ENCODE results near the gene PODN. TPM values are rescaled to one million over a fixed set of nuclear protein-coding genes. Genes with fewer than 3 reads are reported as not detected.

Gene PODN
- total RNA-seq, 1 experiment from 2014 or later: 0.17 TPM

DNA sequence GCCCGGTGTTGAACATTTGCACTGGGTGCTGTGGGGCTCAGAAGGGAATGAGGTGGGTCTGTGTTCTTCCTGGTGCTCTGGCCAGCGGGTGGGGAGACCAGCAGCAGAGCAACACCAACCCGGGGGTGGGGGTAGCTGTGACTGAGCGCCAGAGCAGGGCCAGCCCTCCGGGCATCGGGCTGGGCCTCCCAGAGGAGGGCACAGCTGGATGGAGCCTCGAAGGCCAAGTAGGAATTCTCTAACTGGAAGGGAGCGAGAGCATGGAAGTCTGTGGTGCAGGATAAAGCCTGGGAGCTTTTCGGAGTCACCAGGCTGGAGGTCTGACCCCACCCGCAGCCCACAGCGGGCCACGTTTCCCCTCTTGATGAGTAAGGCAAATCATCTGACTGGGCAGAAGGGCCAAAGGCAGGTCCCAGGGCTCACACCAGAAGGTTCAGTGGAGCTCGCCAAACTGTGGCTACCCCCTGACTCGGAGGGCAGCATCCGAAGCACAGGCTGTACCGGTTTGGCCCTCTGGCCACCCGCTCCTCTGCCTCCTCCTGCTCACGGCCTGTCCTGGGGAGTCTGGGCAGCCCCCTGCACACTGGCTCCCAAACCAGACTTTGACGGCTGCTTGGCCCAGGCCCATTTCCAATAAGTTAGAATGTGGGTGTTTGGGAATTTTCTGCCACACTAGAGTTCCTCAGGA, 61.6 kb downstream of the PODN start:
- no peak overlapping the region for H3K4me3 Mint-ChIP-seq

More for the DNA sequence above, 61.6 kb downstream of the PODN start:
- H2AK5ac ChIP-seq (ENCODE audit: insufficient read length, low read length): no peak overlapping the region
- H4K91ac ChIP-seq (ENCODE audit: insufficient read length, low read depth, low read length): no peak overlapping the region
- no peak overlapping the region for H3K56ac ChIP-seq (ENCODE audit: insufficient read length, low read depth, low read length)
- no peak overlapping the region for H3K23ac ChIP-seq (ENCODE audit: insufficient read length, low read depth, low read length)
- H3K4me1 ChIP-seq (ENCODE audit: insufficient read depth, low read length): peaks cover 4% of the 10 kb centered on the region
- no peak overlapping the region for H2BK120ac ChIP-seq (ENCODE audit: low read depth, low read length, poor library complexity, severe bottlenecking)
- H3K27me3 ChIP-seq (ENCODE audit: insufficient read depth, low read length): no peaks in the 10 kb centered on the region
- TF ChIP-seq, protein P1, sequence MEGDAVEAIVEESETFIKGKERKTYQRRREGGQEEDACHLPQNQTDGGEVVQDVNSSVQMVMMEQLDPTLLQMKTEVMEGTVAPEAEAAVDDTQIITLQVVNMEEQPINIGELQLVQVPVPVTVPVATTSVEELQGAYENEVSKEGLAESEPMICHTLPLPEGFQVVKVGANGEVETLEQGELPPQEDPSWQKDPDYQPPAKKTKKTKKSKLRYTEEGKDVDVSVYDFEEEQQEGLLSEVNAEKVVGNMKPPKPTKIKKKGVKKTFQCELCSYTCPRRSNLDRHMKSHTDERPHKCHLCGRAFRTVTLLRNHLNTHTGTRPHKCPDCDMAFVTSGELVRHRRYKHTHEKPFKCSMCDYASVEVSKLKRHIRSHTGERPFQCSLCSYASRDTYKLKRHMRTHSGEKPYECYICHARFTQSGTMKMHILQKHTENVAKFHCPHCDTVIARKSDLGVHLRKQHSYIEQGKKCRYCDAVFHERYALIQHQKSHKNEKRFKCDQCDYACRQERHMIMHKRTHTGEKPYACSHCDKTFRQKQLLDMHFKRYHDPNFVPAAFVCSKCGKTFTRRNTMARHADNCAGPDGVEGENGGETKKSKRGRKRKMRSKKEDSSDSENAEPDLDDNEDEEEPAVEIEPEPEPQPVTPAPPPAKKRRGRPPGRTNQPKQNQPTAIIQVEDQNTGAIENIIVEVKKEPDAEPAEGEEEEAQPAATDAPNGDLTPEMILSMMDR (conservative IDR thresholded peaks at IDR 0.05): no peak
- Mint-ChIP-seq H3K36me3 (ENCODE audit: insufficient read depth in 1 of 3, low read depth in 3 of 3) (no peaks in the 10 kb centered on the region), H3K27me3 (ENCODE audit: low read depth) (peaks cover 21% of the 10 kb centered on the region), H3K27ac (no peak overlapping the region), H3K9me3 (no peaks in the 10 kb centered on the region; a peak in 1 of 5 replicates), H3K4me1 (peaks cover 19 to 37% of the 10 kb centered on the region in 2 experiments)
- H4K8ac ChIP-seq (replicated peaks; ENCODE audit: insufficient read length, low read depth, low read length): no peak overlapping the region
- no peak overlapping the region for H3K4ac ChIP-seq (ENCODE audit: low read depth, low read length)
- H2BK12ac ChIP-seq (ENCODE audit: insufficient read length, low read depth, low read length): no peak overlapping the region
- WGBS (ENCODE audit: extremely low coverage, insufficient read length, low lambda C conversion rate): no CpG with 5 or more reads among the region's 19 CpGs
- H3T11ph ChIP-seq (ENCODE audit: low read length): no peak overlapping the region
- no peak overlapping the region for H2AFZ ChIP-seq (ENCODE audit: low read length)
- H3K79me1 ChIP-seq (ENCODE audit: insufficient read depth, low read depth, low read length, poor library complexity, severe bottlenecking): no peaks in the 10 kb centered on the region
- H3K4me2 ChIP-seq (ENCODE audit: insufficient read depth, insufficient read length, low read length): no peak overlapping the region
- no peak overlapping the region for H2BK15ac ChIP-seq (ENCODE audit: low read depth, low read length)
- no peak overlapping the region for H2BK5ac ChIP-seq (ENCODE audit: insufficient read length, low read length)
- no peaks in the 10 kb centered on the region for H3K79me2 ChIP-seq (ENCODE audit: insufficient read depth, low read length)
- H3K9ac ChIP-seq (ENCODE audit: extremely low read depth, insufficient read length, low read length): no peak overlapping the region
- H4K20me1 ChIP-seq (ENCODE audit: control insufficient read depth, insufficient read depth, insufficient read length): no peaks in the 10 kb centered on the region
- no peak overlapping the region for H3K18ac ChIP-seq (ENCODE audit: insufficient read length, low read depth, low read length)
- no peaks in the 10 kb centered on the region for H3K23me2 ChIP-seq (ENCODE audit: insufficient read length, low read depth, low read length, poor library complexity, severe bottlenecking)
- no peak overlapping the region for H4K5ac ChIP-seq (ENCODE audit: insufficient read length, low read depth, low read length)
- H3K9me3 ChIP-seq (ENCODE audit: control insufficient read depth, low read depth, low read length): no peaks in the 10 kb centered on the region
- no peak overlapping the region for H2BK20ac ChIP-seq (ENCODE audit: low read depth, low read length, poor library complexity, severe bottlenecking)
- DNase-seq: no peak
- no peak overlapping the region for H3K27ac ChIP-seq (ENCODE audit: insufficient read length, low read depth, low read length)
- no peak overlapping the region for H3K14ac ChIP-seq (ENCODE audit: insufficient read depth, low read length)

All from H9 (cell line).